Measurements from ENCODE around the gene TTC29.
"Not testable (repeated sequence)": the region's sequence is repeated elsewhere in the genome, so short reads cannot be mapped to it uniquely, and the experiment has no call there.

Gene TTC29

GRCh38 chr4:146857298-146857697, 88.4 kb downstream of the TTC29 start:
- no peak for DNase-seq (ENCODE audit: low read depth)

- no peak for DNase-seq (ENCODE audit: low read depth)
Measured at GRCh38 chr4:146855761-146856160, 89.9 kb downstream of the TTC29 start.

GRCh38 chr4:146852360-146852759, 93.3 kb downstream of the TTC29 start:
- no peak for DNase-seq (ENCODE audit: low read depth)

- DNase-seq (ENCODE audit: low read depth): no peak
Measured at GRCh38 chr4:146847345-146847744, 98.3 kb downstream of the TTC29 start.

- no peak for DNase-seq (ENCODE audit: low read depth)
Measured at GRCh38 chr4:146846882-146847281, 98.8 kb downstream of the TTC29 start.

GRCh38 chr4:146844761-146845160, 100.9 kb downstream of the TTC29 start:
- no peak for DNase-seq (ENCODE audit: low read depth)

- DNase-seq (ENCODE audit: low read depth): no peak
Measured at GRCh38 chr4:146842876-146843275, 102.8 kb downstream of the TTC29 start.

GRCh38 chr4:146840731-146841130, 104.9 kb downstream of the TTC29 start:
- no peak for DNase-seq (ENCODE audit: low read depth)

GRCh38 chr4:146835096-146835495, 110.6 kb downstream of the TTC29 start:
- no peak for DNase-seq (ENCODE audit: low read depth)

- no peak for DNase-seq (ENCODE audit: low read depth)
Measured at GRCh38 chr4:146834263-146835034, 111.2 kb downstream of the TTC29 start.

- no peak for DNase-seq (ENCODE audit: low read depth)
Measured at GRCh38 chr4:146833530-146833929, 112.1 kb downstream of the TTC29 start.

- not testable (repeated sequence) for DNase-seq (ENCODE audit: low read depth)
Measured at GRCh38 chr4:146822980-146823379, 122.7 kb downstream of the TTC29 start.

- DNase-seq (ENCODE audit: low read depth): no peak
Measured at GRCh38 chr4:146814750-146815149, 130.9 kb downstream of the TTC29 start.

GRCh38 chr4:146795711-146796110, 150.0 kb downstream of the TTC29 start:
- no peak for DNase-seq (ENCODE audit: low read depth)

GRCh38 chr4:146793727-146794126, 151.9 kb downstream of the TTC29 start:
- DNase-seq (ENCODE audit: low read depth): no peak

GRCh38 chr4:146791439-146791838, 154.2 kb downstream of the TTC29 start:
- DNase-seq (ENCODE audit: low read depth): no peak

GRCh38 chr4:146790515-146790914, 155.1 kb downstream of the TTC29 start:
- DNase-seq (ENCODE audit: low read depth): no peak

GRCh38 chr4:146787731-146788130, 157.9 kb downstream of the TTC29 start:
- DNase-seq (ENCODE audit: low read depth): no peak

GRCh38 chr4:146776691-146777090, 169.0 kb downstream of the TTC29 start:
- no peak for DNase-seq (ENCODE audit: low read depth)

- DNase-seq (ENCODE audit: low read depth): no peak
Measured at GRCh38 chr4:146763560-146763959, 182.1 kb downstream of the TTC29 start.

- no peak for DNase-seq (ENCODE audit: low read depth)
Measured at GRCh38 chr4:146762016-146762415, 183.6 kb downstream of the TTC29 start.

GRCh38 chr4:146742416-146742815, 203.2 kb downstream of the TTC29 start:
- DNase-seq (ENCODE audit: low read depth): no peak

GRCh38 chr4:146739182-146739581, 206.5 kb downstream of the TTC29 start:
- DNase-seq (ENCODE audit: low read depth): no peak

GRCh38 chr4:146723519-146723918, 222.1 kb downstream of the TTC29 start:
- DNase-seq (ENCODE audit: low read depth): not testable (repeated sequence)
